OCI-LY3 (cell line): Measurements from ENCODE around the gene LOXHD1.

Experiments used
- EZH2phosphoT487 ChIP-seq: fragments of 200-600 bp; shearing (Covaris generic); IDR thresholded peaks from 2 replicates; pipeline ENCODE4 v1.6.1; 2018; ENCODE audit warnings: antibody characterized with exemption, mixed run types, low read depth
- TF ChIP-seq, protein P1 (sequence below): fragments of 200-600, 300-600 bp; sonication (generic); IDR thresholded peaks from 2 replicates; pipeline ENCODE4 v1.5.1; 2014; ENCODE audit warnings: antibody characterized with exemption, low read length, low read depth

- TF ChIP-seq, protein P1, sequence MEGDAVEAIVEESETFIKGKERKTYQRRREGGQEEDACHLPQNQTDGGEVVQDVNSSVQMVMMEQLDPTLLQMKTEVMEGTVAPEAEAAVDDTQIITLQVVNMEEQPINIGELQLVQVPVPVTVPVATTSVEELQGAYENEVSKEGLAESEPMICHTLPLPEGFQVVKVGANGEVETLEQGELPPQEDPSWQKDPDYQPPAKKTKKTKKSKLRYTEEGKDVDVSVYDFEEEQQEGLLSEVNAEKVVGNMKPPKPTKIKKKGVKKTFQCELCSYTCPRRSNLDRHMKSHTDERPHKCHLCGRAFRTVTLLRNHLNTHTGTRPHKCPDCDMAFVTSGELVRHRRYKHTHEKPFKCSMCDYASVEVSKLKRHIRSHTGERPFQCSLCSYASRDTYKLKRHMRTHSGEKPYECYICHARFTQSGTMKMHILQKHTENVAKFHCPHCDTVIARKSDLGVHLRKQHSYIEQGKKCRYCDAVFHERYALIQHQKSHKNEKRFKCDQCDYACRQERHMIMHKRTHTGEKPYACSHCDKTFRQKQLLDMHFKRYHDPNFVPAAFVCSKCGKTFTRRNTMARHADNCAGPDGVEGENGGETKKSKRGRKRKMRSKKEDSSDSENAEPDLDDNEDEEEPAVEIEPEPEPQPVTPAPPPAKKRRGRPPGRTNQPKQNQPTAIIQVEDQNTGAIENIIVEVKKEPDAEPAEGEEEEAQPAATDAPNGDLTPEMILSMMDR, result no peak
- TF ChIP-seq EZH2phosphoT487, result no peak
Observed at GRCh38 chr18:46502444-46502843, 154.6 kb downstream of the LOXHD1 start.
